ENCODE data around the gene ITPR1.

Gene ITPR1

GRCh38 chr3:4729061-4729973 is 236.2 kb downstream of the ITPR1 start:
- DNase-seq = no peak

GRCh38 chr3:4730719-4731118 is 237.6 kb downstream of the ITPR1 start:
- no peak for DNase-seq

GRCh38 chr3:4731543-4732111 is 238.5 kb downstream of the ITPR1 start:
- DNase-seq = no peak

- no peak for DNase-seq
These were observed 239.8 kb downstream of the ITPR1 start for GRCh38 chr3:4732925-4733324.

GRCh38 chr3:4734454-4734853 is 241.3 kb downstream of the ITPR1 start:
- DNase-seq = no peak

- no peak for DNase-seq
These were observed 242.1 kb downstream of the ITPR1 start for GRCh38 chr3:4735243-4735642.

GRCh38 chr3:4736284-4736861 is 243.2 kb downstream of the ITPR1 start:
- DNase-seq = no peak

GRCh38 chr3:4738737-4739274 is 245.7 kb downstream of the ITPR1 start:
- DNase-seq = no peak

- DNase-seq = no peak
These were observed 246.4 kb downstream of the ITPR1 start for GRCh38 chr3:4739289-4740236.

GRCh38 chr3:4740397-4741105 is 247.4 kb downstream of the ITPR1 start:
- no peak for DNase-seq

- no peak for DNase-seq
These were observed 247.9 kb downstream of the ITPR1 start for GRCh38 chr3:4741106-4741403.

GRCh38 chr3:4741404-4742307 is 248.5 kb downstream of the ITPR1 start:
- DNase-seq = no peak

- DNase-seq = no peak
These were observed 249.2 kb downstream of the ITPR1 start for GRCh38 chr3:4742359-4742758.

GRCh38 chr3:4743371-4743770 is 250.2 kb downstream of the ITPR1 start:
- no peak for DNase-seq

GRCh38 chr3:4744405-4745234 is 251.5 kb downstream of the ITPR1 start:
- no peak for DNase-seq

GRCh38 chr3:4745235-4745610 is 252.1 kb downstream of the ITPR1 start:
- DNase-seq = no peak

GRCh38 chr3:4746241-4746958 is 253.3 kb downstream of the ITPR1 start:
- no peak for DNase-seq

GRCh38 chr3:4748127-4748526 is 255.0 kb downstream of the ITPR1 start:
- no peak for DNase-seq

- no peak for DNase-seq
These were observed 255.7 kb downstream of the ITPR1 start for GRCh38 chr3:4748701-4749378.
